Neural cell (in vitro differentiated cells): ENCODE data around the gene SOCS3. TPM values are rescaled to one million over a fixed set of nuclear protein-coding genes. Genes with fewer than 3 reads are reported as not detected.

Source experiments
- H2AFZ ChIP-seq: fragments of 200-600, 300-800 bp; sonication (generic), shearing (Covaris generic); 2 replicates; pipeline ENCODE4 v1.6.0; 2014; ENCODE audit warnings: low read depth, mild to moderate bottlenecking, antibody characterized with exemption, low read length, moderate library complexity
- H3F3A ChIP-seq: fragments of 200-600 bp; shearing (Covaris generic); 2 replicates; pipeline ENCODE4 v1.6.1; 2016; ENCODE audit warnings: mild to moderate bottlenecking, moderate library complexity, mixed read lengths, antibody characterized with exemption, low read length; ENCODE audit not compliant: insufficient read depth, poor library complexity, severe bottlenecking
- H3K27ac ChIP-seq: fragments of 200-600, 300-800 bp; sonication (generic), shearing (Covaris generic); 2 replicates; pipeline ENCODE4 v1.5.1; 2014; ENCODE audit warnings: mild to moderate bottlenecking, low read length, moderate library complexity
- H3K27me3 ChIP-seq: fragments of 300-800, 200-600 bp; sonication (generic), shearing (Covaris generic); 2 replicates; pipeline ENCODE4 v1.6.0; 2014; ENCODE audit warnings: mild to moderate bottlenecking, low read depth, low read length, moderate library complexity; ENCODE audit not compliant: insufficient read depth
- H3K36me3 ChIP-seq: fragments of 300-800, 200-600 bp; sonication (generic), shearing (Covaris generic); 2 replicates; pipeline ENCODE4 v1.5.1; 2014; ENCODE audit warnings: mild to moderate bottlenecking, antibody characterized with exemption, low read length, moderate library complexity; ENCODE audit not compliant: insufficient read depth
- H3K4me2 ChIP-seq: fragments of 300-800, 200-600 bp; sonication (generic), shearing (Covaris generic); 2 replicates; pipeline ENCODE4 v1.6.0; 2014; ENCODE audit warnings: mild to moderate bottlenecking, low read length
- H3K4me3 ChIP-seq: fragments of 300-800, 200-600 bp; sonication (generic), shearing (Covaris generic); 2 replicates; pipeline ENCODE4 v1.5.1; 2014; ENCODE audit warnings: mild to moderate bottlenecking, low read length, moderate library complexity
- H3K79me2 ChIP-seq: fragments of 200-600 bp; shearing (Covaris generic); replicated peaks from 2 replicates; pipeline ENCODE4 v1.6.0; 2014; ENCODE audit warnings: mild to moderate bottlenecking, low read length, moderate library complexity; ENCODE audit not compliant: insufficient read depth
- H3K9ac ChIP-seq: fragments of 300-800, 200-600 bp; sonication (generic), shearing (Covaris generic); 2 replicates; pipeline ENCODE4 v1.6.1; 2016; ENCODE audit warnings: mild to moderate bottlenecking, low read length, mixed read lengths
- H3K9me2 ChIP-seq: fragments of 200-600 bp; shearing (Covaris generic); 2 replicates; pipeline ENCODE4 v1.6.1; 2016; ENCODE audit warnings: mild to moderate bottlenecking, low read length, mixed read lengths; ENCODE audit not compliant: insufficient read depth
- H3K9me3 ChIP-seq: fragments of 200-600, 300-800 bp; sonication (generic), shearing (Covaris generic); 2 replicates; pipeline ENCODE4 v1.6.1; 2016; ENCODE audit warnings: mild to moderate bottlenecking, mixed run types, low read length, moderate library complexity, mixed read lengths
- H4K20me1 ChIP-seq: fragments of 200-600 bp; shearing (Covaris generic); 2 replicates; pipeline ENCODE4 v1.6.1; 2016; ENCODE audit warnings: mild to moderate bottlenecking, mixed run types; ENCODE audit not compliant: insufficient read depth
- CTCF ChIP-seq: fragments of 450-650 bp; IDR thresholded peaks from 2 replicates; pipeline ENCODE4 v1.5.1; 2014; ENCODE audit warnings: antibody characterized with exemption, mild to moderate bottlenecking, moderate library complexity; ENCODE audit not compliant: poor library complexity, severe bottlenecking
- EP300 ChIP-seq: fragments of 450-650 bp; conservative IDR thresholded peaks from 2 replicates; pipeline ENCODE4 v1.6.1; 2014; ENCODE audit warnings: antibody characterized with exemption, mild to moderate bottlenecking, moderate library complexity; ENCODE audit not compliant: poor library complexity, severe bottlenecking
- EZH2 ChIP-seq: fragments of 200-600, 300-800 bp; shearing (Covaris generic), sonication (generic); IDR thresholded peaks from 2 replicates; pipeline ENCODE4 v1.6.1; 2014; ENCODE audit warnings: antibody characterized with exemption, low read length, borderline replicate concordance, mild to moderate bottlenecking; ENCODE audit not compliant: insufficient read depth, poor library complexity, severe bottlenecking
- MXI1 ChIP-seq: fragments of 450-650 bp; conservative IDR thresholded peaks from 2 replicates; pipeline ENCODE4 v1.6.1; 2014; ENCODE audit warnings: antibody characterized with exemption, mild to moderate bottlenecking; ENCODE audit not compliant: poor library complexity, severe bottlenecking
- POLR2AphosphoS5 ChIP-seq: IDR thresholded peaks from 2 replicates; pipeline ENCODE4 v1.6.1; 2012
- RAD21 ChIP-seq: fragments of 450-650 bp; conservative IDR thresholded peaks from 2 replicates; pipeline ENCODE4 v1.6.1; 2014; ENCODE audit warnings: antibody characterized with exemption, mild to moderate bottlenecking, moderate library complexity
- REST ChIP-seq: IDR thresholded peaks from 2 replicates; pipeline ENCODE4 v1.6.1; 2012; ENCODE audit warnings: borderline replicate concordance
- SMC3 ChIP-seq: fragments of 450-650 bp; conservative IDR thresholded peaks from 2 replicates; pipeline ENCODE4 v1.6.1; 2014; ENCODE audit warnings: antibody characterized with exemption, mild to moderate bottlenecking, moderate library complexity; ENCODE audit not compliant: poor library complexity
- TAF1 ChIP-seq: IDR thresholded peaks from 2 replicates; pipeline ENCODE4 v1.6.1; 2012; ENCODE audit warnings: low read depth
- polyA plus RNA-seq: library from polyadenylated mRNA; depleted of rRNA; stranded (reverse); fragments of >200 nt; gene quantifications from 2 replicates; pipeline ENCODE4 v1.2.3, GENCODE V29; 2014

The SOCS3 gene
- polyA plus RNA-seq, 1 donor from 2014 or later, result 5.4 TPM

- Histone ChIP-seq H3K9me3 (no peaks in the 10 kb centered on the region), H4K20me1 (no peaks in the 10 kb centered on the region), H3F3A (no peaks in the 10 kb centered on the region), H3K9me2 (no peaks in the 10 kb centered on the region), H3K27ac (no peak overlapping the region), H2AFZ (no peak overlapping the region), H3K27me3 (peaks cover 8% of the 10 kb centered on the region), H3K9ac (no peak overlapping the region), H3K79me2 (no peaks in the 10 kb centered on the region), H3K4me2 (no peak overlapping the region), H3K36me3 (no peaks in the 10 kb centered on the region), H3K4me3 (no peak overlapping the region)
- TF ChIP-seq CTCF, result no peak
- no peak for TF ChIP-seq POLR2AphosphoS5
- no peak for TF ChIP-seq MXI1
- TF ChIP-seq EZH2, result no peak
- no peak for TF ChIP-seq TAF1
- no peak for TF ChIP-seq REST
- no peak for TF ChIP-seq EP300
- no peak for TF ChIP-seq SMC3
- TF ChIP-seq RAD21, result no peak
These were observed 16.2 kb downstream of the SOCS3 start for GRCh38 chr17:78343543-78344201.

GRCh38 chr17:78343187-78343542, 16.7 kb downstream of the SOCS3 start:
- Histone ChIP-seq H3K27ac (no peak overlapping the region), H3K4me2 (no peak overlapping the region), H3K4me3 (no peak overlapping the region), H3K36me3 (no peaks in the 10 kb centered on the region), H3F3A (no peaks in the 10 kb centered on the region), H4K20me1 (no peaks in the 10 kb centered on the region), H2AFZ (no peak overlapping the region), H3K9me2 (no peaks in the 10 kb centered on the region), H3K79me2 (no peaks in the 10 kb centered on the region), H3K27me3 (peaks cover 8% of the 10 kb centered on the region), H3K9ac (no peak overlapping the region), H3K9me3 (no peaks in the 10 kb centered on the region)
- TF ChIP-seq POLR2AphosphoS5 (no peak), EZH2 (no peak), REST (no peak), TAF1 (no peak), EP300 (no peak), SMC3 (no peak), CTCF (no peak), RAD21 (no peak), MXI1 (no peak)
